ENCODE measurements around the gene FRMD6.

The FRMD6 gene

GRCh38 chr14:51616724-51617409, 34.8 kb upstream of the FRMD6 start:
- DNase-seq (ENCODE audit: low read depth), result peak; percentile 81
- no peak overlapping the region for H3K4me3 ChIP-seq (ENCODE audit: low read length)
- TF ChIP-seq CTCF (IDR thresholded peaks at IDR 0.05; ENCODE audit: insufficient read depth, low read depth, low read length, missing control alignments), result no peak

- DNase-seq (ENCODE audit: low read depth), result no peak
Measured at GRCh38 chr14:51619561-51619960, 32.1 kb upstream of the FRMD6 start.

GRCh38 chr14:51620056-51620455, 31.7 kb upstream of the FRMD6 start:
- no peak for TF ChIP-seq CTCF (IDR thresholded peaks at IDR 0.05; ENCODE audit: insufficient read depth, low read depth, low read length, missing control alignments)
- no peak for DNase-seq (ENCODE audit: low read depth)
- H3K4me3 ChIP-seq (ENCODE audit: low read length), result no peak overlapping the region

More at GRCh38 chr14:51619561-51619960, 32.1 kb upstream of the FRMD6 start:
- H3K4me3 ChIP-seq (ENCODE audit: low read length), result no peak overlapping the region
- TF ChIP-seq CTCF (IDR thresholded peaks at IDR 0.05; ENCODE audit: insufficient read depth, low read depth, low read length, missing control alignments), result no peak

GRCh38 chr14:51621654-51622053, 30.1 kb upstream of the FRMD6 start:
- no peak overlapping the region for H3K4me3 ChIP-seq (ENCODE audit: low read length)
- no peak for DNase-seq (ENCODE audit: low read depth)
- TF ChIP-seq CTCF (IDR thresholded peaks at IDR 0.05; ENCODE audit: insufficient read depth, low read depth, low read length, missing control alignments), result no peak

GRCh38 chr14:51622376-51622775, 29.3 kb upstream of the FRMD6 start:
- no peak for TF ChIP-seq CTCF (IDR thresholded peaks at IDR 0.05; ENCODE audit: insufficient read depth, low read depth, low read length, missing control alignments)
- no peak for DNase-seq (ENCODE audit: low read depth)

GRCh38 chr14:51624955-51625569, 26.6 kb upstream of the FRMD6 start:
- no peak for DNase-seq (ENCODE audit: low read depth)
- TF ChIP-seq CTCF (IDR thresholded peaks at IDR 0.05; ENCODE audit: insufficient read depth, low read depth, low read length, missing control alignments), result no peak
- H3K4me3 ChIP-seq (ENCODE audit: low read length), result no peak overlapping the region

More at GRCh38 chr14:51622376-51622775, 29.3 kb upstream of the FRMD6 start:
- H3K4me3 ChIP-seq (ENCODE audit: low read length), result no peak overlapping the region

GRCh38 chr14:51626185-51626584, 25.5 kb upstream of the FRMD6 start:
- no peak for DNase-seq (ENCODE audit: low read depth)
- no peak for TF ChIP-seq CTCF (IDR thresholded peaks at IDR 0.05; ENCODE audit: insufficient read depth, low read depth, low read length, missing control alignments)
- H3K4me3 ChIP-seq (ENCODE audit: low read length), result no peak overlapping the region

Data from epithelial cell of esophagus (primary cell).